Activated CD4-positive, CD25-positive, alpha-beta regulatory T cell treated with anti-CD3 and anti-CD28 coated beads, Interleukin-2, amount 50 U/mL, for 16 hours (primary cell): ENCODE results near the gene MAPK14.
A peak's percentile ranks its signal among the peaks of the same experiment; 100 is the strongest.
"Not testable (repeated sequence)": the region's sequence is repeated elsewhere in the genome, so short reads cannot be mapped to it uniquely, and the experiment has no call there.

Source experiments
- DNase-seq: peaks from one replicate; pipeline ENCODE4 v3.0.0-alpha.2; 2020; ENCODE audit warnings: low read depth, low spot score

MAPK14 gene

GRCh38 chr6:36068586-36068985 is 41.0 kb downstream of the MAPK14 start:
- DNase-seq, result no peak

DNA sequence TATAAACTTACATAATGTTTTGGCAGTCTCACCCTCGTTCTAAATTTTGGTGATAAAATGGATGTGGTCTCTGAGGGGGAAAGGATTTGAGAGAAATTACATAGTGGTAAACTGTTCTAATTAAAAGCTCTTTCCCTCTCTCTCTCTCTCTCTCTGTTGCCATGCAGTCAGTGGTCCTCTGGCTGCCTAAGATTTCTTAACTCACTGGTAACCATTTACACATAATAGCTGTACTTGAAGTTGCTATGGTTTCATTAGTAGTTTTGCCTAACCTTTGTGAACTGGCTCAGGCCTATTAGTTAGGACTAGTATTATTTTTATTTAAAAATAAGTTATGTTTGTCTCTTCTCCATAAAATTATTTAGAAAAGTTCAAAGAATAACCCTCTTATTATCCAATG is 42.0 kb downstream of the MAPK14 start:
- DNase-seq, result no peak

DNA sequence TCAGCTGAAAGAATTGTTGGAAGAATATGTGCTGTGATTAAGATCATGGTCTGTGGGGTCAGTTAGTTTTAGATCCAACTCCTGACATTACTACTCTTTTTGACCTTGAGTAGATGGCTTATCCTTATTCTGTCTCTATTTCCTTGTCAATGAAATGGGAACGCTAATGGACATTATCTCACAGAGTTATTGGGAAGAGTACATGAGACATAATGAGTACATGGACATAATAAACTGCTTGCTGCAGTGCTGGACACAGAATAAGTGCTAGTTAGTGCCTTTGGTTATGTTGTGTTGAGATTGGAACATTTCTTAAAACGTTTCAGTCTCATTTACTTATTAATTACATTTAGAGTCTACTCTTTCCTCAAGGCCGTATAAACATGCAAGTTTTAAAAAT is 42.6 kb downstream of the MAPK14 start:
- no peak for DNase-seq

DNA sequence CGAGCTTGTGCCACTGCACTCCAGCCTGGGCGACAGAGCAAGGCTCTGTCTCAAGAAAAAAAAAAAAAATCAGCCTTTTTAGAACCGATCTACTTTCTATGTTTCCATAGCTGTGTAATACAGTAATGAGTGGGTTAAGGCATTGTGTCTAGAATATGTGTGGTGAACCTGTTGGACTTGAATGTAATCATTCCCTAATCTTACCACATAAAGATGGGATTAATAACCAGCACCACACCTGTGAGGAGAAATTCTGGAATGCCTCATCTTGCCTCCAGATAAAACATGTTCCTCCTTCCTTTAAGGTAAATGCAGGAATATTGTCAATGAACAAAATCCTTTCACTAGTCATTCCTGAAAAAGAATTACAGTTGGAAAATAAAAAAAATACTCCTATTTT is 43.7 kb downstream of the MAPK14 start:
- DNase-seq, result no peak

- no peak for DNase-seq
Observed at GRCh38 chr6:36071714-36072113, 44.1 kb downstream of the MAPK14 start.

- DNase-seq, result no peak
Observed at GRCh38 chr6:36072681-36073080, 45.1 kb downstream of the MAPK14 start.

GRCh38 chr6:36073587-36073986 is 46.0 kb downstream of the MAPK14 start:
- DNase-seq, result no peak

- no peak for DNase-seq
Observed at GRCh38 chr6:36075656-36076055, 48.0 kb downstream of the MAPK14 start.

DNA sequence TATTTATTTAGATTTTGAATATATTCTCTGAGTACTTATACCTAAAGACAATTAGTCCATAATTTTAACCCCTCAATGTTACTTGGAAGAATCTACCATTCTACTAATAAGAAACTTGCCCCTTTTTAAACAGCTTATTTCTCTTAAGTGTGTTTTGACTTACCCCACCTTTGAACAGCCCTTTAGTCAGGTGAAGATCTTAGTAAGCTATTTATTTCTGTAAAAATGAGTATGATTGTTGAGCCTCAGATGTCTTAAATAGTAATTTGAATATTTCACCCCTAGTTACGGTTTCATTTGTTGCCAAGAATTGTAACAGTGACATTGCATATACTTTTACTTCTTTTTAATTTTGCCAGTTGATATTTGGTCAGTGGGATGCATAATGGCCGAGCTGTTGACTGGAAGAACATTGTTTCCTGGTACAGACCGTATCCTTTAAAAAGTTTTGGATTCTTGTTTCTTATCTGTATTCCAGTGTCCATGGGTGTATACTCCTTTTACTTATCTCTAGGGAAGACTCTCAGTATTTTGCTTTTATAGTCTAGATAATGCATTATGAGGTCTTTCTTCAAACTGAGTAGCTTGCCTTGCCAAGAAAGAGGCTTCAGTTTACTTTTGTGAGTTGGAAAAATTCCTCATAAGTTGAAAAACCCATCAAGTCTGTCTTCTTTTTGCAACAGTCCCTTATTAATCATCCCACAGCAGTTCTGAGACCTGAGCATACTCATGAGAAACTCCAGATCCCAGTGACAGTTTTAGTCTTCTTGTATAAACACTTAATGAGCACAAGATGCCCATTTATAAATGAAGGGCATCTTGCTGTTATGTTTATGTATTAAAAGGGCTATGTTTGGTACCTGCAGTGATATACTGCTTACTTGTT is 48.8 kb downstream of the MAPK14 start:
- DNase-seq, result no peak

DNA sequence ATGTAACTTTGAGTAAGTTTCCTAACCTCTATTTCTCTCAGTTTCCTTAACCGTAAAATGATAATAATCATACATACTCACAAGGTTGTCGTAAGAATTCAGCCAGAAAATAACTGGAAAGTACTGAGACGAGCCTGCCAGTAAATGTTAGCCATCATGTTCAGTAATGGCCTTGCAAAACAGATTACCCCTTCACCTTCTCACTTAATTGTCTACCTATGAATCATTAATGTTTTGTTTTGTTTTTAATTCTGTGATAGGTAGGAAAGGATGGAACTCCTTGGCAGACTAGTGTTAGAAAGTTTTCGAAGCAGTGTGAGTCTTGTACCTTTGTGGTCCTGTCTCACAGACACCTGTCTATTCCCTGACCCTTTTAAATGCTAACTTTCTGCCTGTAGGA is 50.6 kb downstream of the MAPK14 start:
- DNase-seq, result no peak

- DNase-seq, result no peak
Observed at GRCh38 chr6:36079601-36080000, 52.0 kb downstream of the MAPK14 start.

GRCh38 chr6:36082318-36082717 is 54.7 kb downstream of the MAPK14 start:
- DNase-seq, result no peak

GRCh38 chr6:36083446-36083845 is 55.8 kb downstream of the MAPK14 start:
- no peak for DNase-seq

GRCh38 chr6:36088204-36088603 is 60.6 kb downstream of the MAPK14 start:
- not testable (repeated sequence) for DNase-seq

DNA sequence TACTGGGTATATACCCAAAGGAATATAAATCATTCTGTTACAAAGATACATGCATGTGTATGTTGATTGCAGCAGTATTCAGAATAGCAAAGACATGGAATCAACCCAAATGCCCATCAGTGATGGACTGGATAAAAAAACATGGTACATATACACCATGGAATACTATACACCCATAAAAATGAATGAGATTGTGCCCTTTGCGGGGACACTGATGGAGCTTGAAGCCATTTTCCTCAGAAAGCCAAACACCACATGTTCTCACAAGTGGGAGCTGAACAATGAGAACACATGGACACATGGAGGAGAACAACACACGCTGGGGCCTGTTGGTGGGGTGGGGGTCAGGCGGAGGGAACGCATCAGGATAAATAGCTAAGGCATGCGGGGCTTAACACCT is 61.4 kb downstream of the MAPK14 start:
- DNase-seq, result no peak

GRCh38 chr6:36094238-36094637 is 66.6 kb downstream of the MAPK14 start:
- DNase-seq, result no peak

DNA sequence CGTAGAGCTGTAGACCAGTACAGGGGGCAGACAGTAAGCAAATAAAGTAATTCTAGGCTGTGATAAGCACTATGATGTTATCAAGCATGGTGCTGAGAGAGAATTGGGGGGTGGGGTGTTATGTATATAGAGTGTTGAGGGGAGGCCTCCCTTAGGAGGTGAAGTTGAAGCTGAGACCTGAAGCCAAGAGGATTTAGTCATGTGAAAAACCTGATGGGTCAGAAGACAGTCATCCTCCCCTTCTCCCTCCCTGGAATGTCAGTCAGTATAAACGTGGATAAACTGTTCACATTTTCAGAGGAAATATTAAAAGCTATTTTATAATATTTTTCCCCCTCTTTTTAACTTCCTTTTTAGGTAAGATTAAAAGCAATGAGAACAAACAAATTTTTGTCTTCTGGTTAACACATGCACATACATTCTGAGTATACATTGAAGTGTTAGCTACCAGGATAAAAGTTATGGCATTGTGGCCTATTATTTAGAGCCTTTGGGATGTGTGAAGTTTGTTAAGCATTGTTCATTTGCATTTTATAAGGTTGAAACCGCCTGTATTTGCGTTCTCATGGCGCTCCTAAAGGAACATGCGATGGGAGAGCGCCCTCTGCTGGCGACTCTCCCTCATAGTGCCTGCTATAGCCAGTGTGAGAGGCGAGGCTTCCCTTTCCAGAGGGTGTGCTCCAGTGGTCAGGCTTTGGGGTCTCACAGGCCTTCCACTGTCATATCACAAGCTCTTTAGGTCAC is 67.3 kb downstream of the MAPK14 start:
- DNase-seq, result peak; percentile 76

DNA sequence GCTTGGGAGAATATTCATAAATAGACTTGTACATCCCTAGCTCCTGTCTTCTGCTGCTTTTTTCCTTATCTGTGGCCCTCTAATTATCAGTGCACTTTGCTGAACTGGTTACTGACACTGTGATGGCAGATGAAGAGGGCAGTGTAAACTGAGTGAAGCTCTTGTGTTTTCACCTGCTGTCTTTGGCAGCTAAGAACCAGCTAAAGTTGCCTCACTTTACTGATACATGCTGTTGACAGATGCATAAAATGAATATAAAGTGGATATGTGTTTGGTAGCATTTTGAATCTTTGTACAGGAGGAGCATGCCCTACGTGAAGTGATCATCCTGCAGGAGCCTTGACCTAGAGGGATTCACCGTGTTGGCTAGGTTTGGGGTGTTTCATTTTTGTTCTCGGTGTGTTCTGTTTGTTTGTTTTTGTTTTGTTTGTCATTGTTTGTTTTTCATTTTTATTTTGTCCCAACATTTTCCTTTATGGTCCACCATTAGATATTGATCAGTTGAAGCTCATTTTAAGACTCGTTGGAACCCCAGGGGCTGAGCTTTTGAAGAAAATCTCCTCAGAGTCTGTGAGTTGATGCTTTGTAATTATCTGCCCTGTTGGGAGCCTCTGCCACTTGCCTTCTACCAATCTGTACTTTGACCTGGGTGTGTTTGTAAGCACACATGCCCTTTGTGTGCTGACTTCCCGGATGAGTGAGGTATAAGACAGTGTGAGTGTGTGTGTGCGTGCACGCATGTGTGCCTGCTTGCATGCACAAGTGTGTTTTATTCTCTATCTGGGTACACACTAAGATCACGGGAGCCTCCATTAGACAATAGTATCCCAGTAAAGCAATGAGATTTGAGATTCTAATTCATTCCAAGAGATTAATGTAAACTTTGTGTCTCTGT is 68.1 kb downstream of the MAPK14 start:
- no peak for DNase-seq

DNA sequence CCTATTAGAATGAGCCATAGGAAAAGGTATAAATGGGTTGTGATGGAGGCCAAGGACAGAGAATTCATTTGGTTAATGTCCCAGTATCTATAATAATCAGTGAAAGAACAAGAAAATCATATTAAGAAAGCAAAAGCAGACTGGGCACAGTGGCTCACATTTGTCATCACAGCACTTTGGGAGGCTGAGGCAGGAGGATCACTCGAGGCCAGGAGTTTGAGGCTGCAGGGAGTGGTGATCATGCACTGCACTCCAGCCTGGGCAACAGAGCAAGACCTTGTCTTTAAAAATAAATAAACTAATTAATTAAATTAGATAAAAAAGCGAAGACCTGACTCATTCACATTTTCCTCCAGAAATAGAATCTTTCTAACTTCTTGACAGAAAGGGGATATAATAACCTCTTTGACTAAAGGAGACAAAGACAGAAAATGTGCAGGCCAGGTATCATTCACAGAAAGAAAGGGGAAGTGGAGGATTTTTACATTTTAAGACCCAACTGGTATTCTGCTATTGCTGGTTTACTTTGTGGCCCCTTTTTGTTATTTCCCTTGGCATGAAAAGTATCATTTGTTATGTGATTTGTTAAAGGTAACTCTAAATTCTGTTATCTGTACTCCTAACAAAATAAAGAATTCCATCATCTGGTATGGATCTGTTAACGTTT is 70.8 kb downstream of the MAPK14 start:
- DNase-seq, result no peak

DNA sequence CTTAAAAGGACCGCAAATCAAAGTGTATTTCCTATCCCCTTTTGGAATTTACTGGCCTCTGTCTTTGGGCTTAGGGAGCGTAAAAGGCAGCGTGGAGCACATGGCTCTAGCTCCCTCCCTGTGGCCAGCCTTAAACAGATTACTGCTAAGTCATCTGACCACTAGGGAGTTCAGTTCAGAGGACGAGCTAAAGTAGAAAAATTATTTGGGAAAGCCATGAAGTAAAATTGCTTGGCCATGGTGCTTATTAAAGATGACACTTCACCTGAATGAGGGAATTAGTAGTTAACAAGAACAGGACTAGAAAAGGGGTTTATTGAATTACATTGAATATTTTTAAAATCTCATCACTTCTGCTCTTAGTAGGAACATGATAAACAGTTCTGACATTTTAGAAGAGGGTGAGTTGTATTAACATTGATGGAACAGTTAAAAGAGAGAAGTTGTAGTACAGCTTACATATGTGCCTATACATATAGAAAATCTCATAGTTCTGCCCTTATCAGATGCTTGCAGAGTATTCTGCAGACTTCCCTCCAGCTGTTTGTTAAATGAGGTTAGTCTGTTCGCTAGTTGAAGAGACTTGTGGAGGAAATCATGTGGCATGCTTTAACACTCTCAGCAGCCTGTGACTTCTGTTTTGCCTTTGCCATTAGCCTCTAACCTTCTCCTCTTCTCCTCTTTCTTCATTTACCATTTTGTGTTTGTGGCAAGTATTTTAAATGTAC is 71.5 kb downstream of the MAPK14 start:
- DNase-seq, result no peak
